IMR-90 (cell line): ENCODE data around the gene DENND1B. TPM values are rescaled to one million over a fixed set of nuclear protein-coding genes. Genes with fewer than 3 reads are reported as not detected.

Experiments used
- ATAC-seq: fragments of 200-7000 bp; cut with Tn5 transposase; 2 replicates; pipeline ENCODE4 v1.9.1; 2020; ENCODE audit warnings: low read depth, mild to moderate bottlenecking, moderate library complexity
- BruUV-seq: library from RNA; stranded (reverse); fragments of 400-500 nt; replicated peaks from 2 replicates; lab custom pipeline; 2021; lab: Mats Ljungman, UMichigan
- CTCF ChIA-PET: fragments of 300-600 bp; formaldehyde crosslinking; extraction: SDS; loops from one replicate; lab custom pipeline; 2021; ENCODE audit warnings: antibody characterized with exemption; lab: Yijun Ruan, JAX
- POLR2A ChIA-PET: fragments of 300-600 bp; sonication (Branson Sonifier 250); formaldehyde crosslinking; loops from one replicate; lab custom pipeline; 2022; ENCODE audit warnings: antibody characterized with exemption; ENCODE audit not compliant: unreplicated experiment; lab: Charles Lee
- DNase-seq: peaks from one replicate; pipeline ENCODE4 v3.0.0; 2013
- H2AFZ ChIP-seq: replicated peaks from 2 replicates; pipeline ENCODE3; 2013; ENCODE audit warnings: low read length, mild to moderate bottlenecking; ENCODE audit not compliant: poor library complexity
- H2AK5ac ChIP-seq: 2 replicates; pipeline ENCODE4 v1.6.1; 2013; ENCODE audit warnings: low read depth, low read length, inconsistent platforms
- H2AK9ac ChIP-seq: replicated peaks from 2 replicates; pipeline ENCODE3; 2013; ENCODE audit warnings: mild to moderate bottlenecking, low read depth, low read length, moderate library complexity; ENCODE audit not compliant: poor library complexity
- H2BK120ac ChIP-seq: 2 replicates; pipeline ENCODE4 v1.6.1; 2013; ENCODE audit warnings: low read depth, low read length, inconsistent platforms
- H2BK15ac ChIP-seq: 3 replicates; pipeline ENCODE4 v1.6.1; 2013; ENCODE audit warnings: low read depth, low read length, inconsistent platforms
- H2BK20ac ChIP-seq: 2 replicates; pipeline ENCODE4 v1.6.1; 2013; ENCODE audit warnings: low read depth, mild to moderate bottlenecking, inconsistent platforms, low read length, moderate library complexity
- H2BK5ac ChIP-seq: 2 replicates; pipeline ENCODE4 v1.6.1; 2013; ENCODE audit warnings: mild to moderate bottlenecking, low read depth, low read length, inconsistent platforms; ENCODE audit not compliant: poor library complexity, severe bottlenecking
- H3K14ac ChIP-seq: replicated peaks from 2 replicates; pipeline ENCODE4 v1.6.1; 2013; ENCODE audit warnings: low read depth, low read length, inconsistent platforms
- H3K18ac ChIP-seq: 2 replicates; pipeline ENCODE4 v1.6.1; 2013; ENCODE audit warnings: low read depth, low read length, control low read depth
- H3K23ac ChIP-seq: 2 replicates; pipeline ENCODE4 v1.6.1; 2013; ENCODE audit warnings: low read depth, low read length, inconsistent platforms
- H3K27ac ChIP-seq: 2 replicates; pipeline ENCODE4 v1.5.1; 2013; ENCODE audit warnings: mild to moderate bottlenecking, control low read depth, low read length; ENCODE audit not compliant: insufficient read depth
- H3K27me3 ChIP-seq: 2 replicates; pipeline ENCODE4 v1.6.1; 2013; ENCODE audit warnings: low read length; ENCODE audit not compliant: control insufficient read depth, insufficient read depth
- H3K36me3 ChIP-seq: 2 replicates; pipeline ENCODE4 v1.6.1; 2013; ENCODE audit warnings: low read length, mixed read lengths; ENCODE audit not compliant: control insufficient read depth, insufficient read depth
- H3K4ac ChIP-seq: 2 replicates; pipeline ENCODE4 v1.6.1; 2013; ENCODE audit warnings: low read depth, low read length, inconsistent platforms
- H3K4me1 ChIP-seq: 2 replicates; pipeline ENCODE4 v1.6.1; 2013; ENCODE audit warnings: low read length, mixed read lengths; ENCODE audit not compliant: control insufficient read depth, insufficient read depth
- H3K4me2 ChIP-seq: 2 replicates; pipeline ENCODE4 v1.6.1; 2013; ENCODE audit warnings: low read depth, mild to moderate bottlenecking, control low read depth, low read length, moderate library complexity
- H3K4me3 ChIP-seq: 2 replicates; pipeline ENCODE4 v1.5.1; 2013; ENCODE audit warnings: low read depth, mild to moderate bottlenecking, control low read depth, low read length, moderate library complexity; ENCODE audit not compliant: insufficient read depth
- H3K56ac ChIP-seq: 2 replicates; pipeline ENCODE4 v1.6.1; 2013; ENCODE audit warnings: low read length, inconsistent platforms; ENCODE audit not compliant: insufficient read depth; ENCODE audit errors: extremely low read depth
- H3K79me1 ChIP-seq, 2 experiments: 2 replicates each; pipeline ENCODE4 v1.6.1; 2013; ENCODE audit warnings: low read length in 2 of 2, inconsistent platforms in 1 of 2, low read depth in 1 of 2
- H3K9ac ChIP-seq: 2 replicates; pipeline ENCODE4 v1.6.1; 2013; ENCODE audit warnings: low read depth, low read length, control low read depth
- H3K9me1 ChIP-seq: 2 replicates; pipeline ENCODE4 v1.6.1; 2013; ENCODE audit warnings: low read length, inconsistent platforms; ENCODE audit not compliant: insufficient read depth
- H3K9me3 ChIP-seq: 2 replicates; pipeline ENCODE4 v1.6.1; 2013; ENCODE audit warnings: low read length; ENCODE audit not compliant: control insufficient read depth, insufficient read depth
- H4K20me1 ChIP-seq: 2 replicates; pipeline ENCODE4 v1.6.1; 2013; ENCODE audit warnings: low read length, inconsistent platforms; ENCODE audit not compliant: insufficient read depth
- H4K5ac ChIP-seq: 2 replicates; pipeline ENCODE4 v1.6.1; 2013; ENCODE audit warnings: mild to moderate bottlenecking, low read depth, low read length, control low read depth
- H4K8ac ChIP-seq, 2 experiments: 2 replicates each; pipeline ENCODE4 v1.6.1; 2013; ENCODE audit warnings: low read depth in 2 of 2, low read length in 2 of 2, control low read depth in 1 of 2, inconsistent platforms in 1 of 2
- H4K91ac ChIP-seq: 2 replicates; pipeline ENCODE4 v1.6.1; 2013; ENCODE audit warnings: low read depth, low read length, inconsistent platforms; ENCODE audit not compliant: insufficient read depth
- CEBPB ChIP-seq: IDR thresholded peaks from 2 replicates; pipeline ENCODE4 v1.6.1; 2012; ENCODE audit warnings: low read depth, low read length, improper control_type of control experiment
- CHD1 ChIP-seq: IDR thresholded peaks from 2 replicates; pipeline ENCODE4 v1.6.1; 2012; ENCODE audit warnings: low read depth, low read length, improper control_type of control experiment
- MAFK ChIP-seq: IDR thresholded peaks from 2 replicates; pipeline ENCODE4 v1.6.1; 2012; ENCODE audit warnings: low read depth, low read length, improper control_type of control experiment
- MXI1 ChIP-seq: IDR thresholded peaks from 2 replicates; pipeline ENCODE4 v1.6.1; 2012; ENCODE audit warnings: low read depth, mild to moderate bottlenecking, low read length, moderate library complexity, borderline replicate concordance
- SMC3 ChIP-seq: fragments of 150-350 bp; IDR thresholded peaks from 2 replicates; pipeline ENCODE4 v1.6.1; 2016; ENCODE audit warnings: low read depth, mild to moderate bottlenecking, antibody characterized with exemption, low read length, moderate library complexity
- USF2 ChIP-seq: fragments of 150-350 bp; IDR thresholded peaks from 2 replicates; pipeline ENCODE4 v1.6.1; 2017; ENCODE audit warnings: mild to moderate bottlenecking, antibody characterized with exemption, low read length, low read depth
- WGBS, 2 experiments: methylation state at CpG; one replicate each; pipeline versions ENCODE4 v1.1.5 to v1.1.7; 2013; ENCODE audit warnings: missing lambda C conversion rate in 2 of 2; ENCODE audit not compliant: insufficient read length in 1 of 2; ENCODE audit errors: extremely low coverage in 2 of 2; 5-methylcytosine and 5-hydroxymethylcytosine counted together
- dilution Hi-C: fragments of 300-500 bp; cut with HindIII; formaldehyde crosslinking; loops from one replicate; pipeline ENCODE4 v1.14.3; 2018; ENCODE audit warnings: low sequenced_read_pairs; ENCODE audit not compliant: unreplicated experiment
- in situ Hi-C: fragments of 300-500 bp; cut with MboI; formaldehyde crosslinking; loops from 3 replicates; pipeline ENCODE4 v1.14.3; 2019; ENCODE audit warnings: low sequenced_read_pairs, inconsistent platforms, mixed read lengths
- intact Hi-C: fragments of 100-400 bp; cut with micrococcal nuclease; formaldehyde crosslinking; loops from 2 replicates; pipeline ENCODE4 v1.10.0; 2022
- polyA plus RNA-seq, 3 experiments: library from polyadenylated mRNA; depleted of rRNA; stranded (reverse); fragments of >200 nt; gene quantifications; 2 replicates each; pipeline ENCODE4 v1.2.3, GENCODE V29; 2012; ENCODE audit warnings: low replicate concordance in 1 of 3
- total RNA-seq: library from RNA; depleted of rRNA; stranded (reverse); fragments of >200 nt; gene quantifications from 2 replicates; pipeline ENCODE4 v1.2.3, GENCODE V29; 2012
- TF ChIP-seq, protein P1 (sequence below): conservative IDR thresholded peaks from 2 replicates; pipeline ENCODE4 v1.5.1; 2012; ENCODE audit warnings: mild to moderate bottlenecking, low read depth, low read length, improper control_type of control experiment

Gene DENND1B
- total and polyA plus RNA-seq, 2 of the 4 experiments (the other 2 are of a cell fraction), result 4.0 to 24.2 TPM

DNA sequence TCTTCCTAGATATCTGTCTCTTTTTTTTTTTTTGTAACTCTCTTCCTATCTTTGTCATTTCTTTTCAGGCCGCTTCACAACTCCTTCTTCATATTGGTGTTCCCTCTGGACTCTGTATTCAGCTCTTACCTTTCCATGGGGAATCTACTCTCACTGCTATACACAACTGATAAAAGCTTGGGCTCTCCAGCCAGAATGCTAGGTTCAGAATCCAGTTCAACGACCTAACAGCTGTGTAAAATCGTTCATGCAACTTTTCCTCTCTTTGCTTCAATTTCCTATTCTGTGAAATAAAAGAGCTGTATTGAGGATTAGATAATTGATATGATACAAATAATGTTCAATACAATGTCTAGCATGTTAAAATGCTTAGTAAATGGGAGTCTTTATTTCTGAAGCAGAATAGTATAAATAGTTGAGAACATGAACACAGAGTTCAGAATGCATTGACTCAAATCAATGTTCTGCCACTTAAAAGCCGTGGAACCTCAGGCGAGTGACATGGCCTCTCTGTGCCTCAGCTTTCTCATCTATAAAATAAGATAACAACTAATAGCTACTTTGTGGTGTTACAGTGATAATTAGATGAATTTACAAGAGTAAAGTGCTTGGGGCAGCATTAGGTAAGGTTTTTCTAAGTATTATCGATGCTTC, 88.5 kb downstream of the DENND1B start:
- Histone ChIP-seq H3K27ac (no peak overlapping the region), H2AFZ (no peak overlapping the region), H3K4me1 (no peaks in the 10 kb centered on the region), H3K36me3 (peaks cover 2% of the 10 kb centered on the region; the same call in 1 of the 2 replicates), H2BK120ac (no peak overlapping the region), H4K20me1 (no peaks in the 10 kb centered on the region), H3K4ac (no peak overlapping the region), H2AK5ac (no peak overlapping the region), H4K91ac (no peak overlapping the region), H4K5ac (no peak overlapping the region), H3K79me1 (peaks cover 8 to 23% of the 10 kb centered on the region in 2 experiments), H2BK5ac (no peak overlapping the region), H4K8ac (no peak overlapping the region), H3K9me1 (0 out of 2 replicates have a peak, but pooled peaks cover 4% of the 10 kb centered on the region), H2BK15ac (no peak overlapping the region), H3K9ac (no peak overlapping the region), H2AK9ac (no peak overlapping the region), H3K14ac (no peak overlapping the region), H2BK20ac (no peak overlapping the region), H3K23ac (no peak overlapping the region), H3K18ac (no peak overlapping the region), H3K56ac (no peak overlapping the region), H3K27me3 (no peaks in the 10 kb centered on the region), H3K9me3 (peaks cover 4% of the 10 kb centered on the region; the same call in 1 of the 2 replicates), H3K4me3 (no peak overlapping the region), H3K4me2 (no peak overlapping the region)
- TF ChIP-seq MXI1 (no peak), USF2 (no peak), SMC3 (no peak), CHD1 (no peak), MAFK (no peak), CEBPB (no peak)
- TF ChIP-seq, protein P1, sequence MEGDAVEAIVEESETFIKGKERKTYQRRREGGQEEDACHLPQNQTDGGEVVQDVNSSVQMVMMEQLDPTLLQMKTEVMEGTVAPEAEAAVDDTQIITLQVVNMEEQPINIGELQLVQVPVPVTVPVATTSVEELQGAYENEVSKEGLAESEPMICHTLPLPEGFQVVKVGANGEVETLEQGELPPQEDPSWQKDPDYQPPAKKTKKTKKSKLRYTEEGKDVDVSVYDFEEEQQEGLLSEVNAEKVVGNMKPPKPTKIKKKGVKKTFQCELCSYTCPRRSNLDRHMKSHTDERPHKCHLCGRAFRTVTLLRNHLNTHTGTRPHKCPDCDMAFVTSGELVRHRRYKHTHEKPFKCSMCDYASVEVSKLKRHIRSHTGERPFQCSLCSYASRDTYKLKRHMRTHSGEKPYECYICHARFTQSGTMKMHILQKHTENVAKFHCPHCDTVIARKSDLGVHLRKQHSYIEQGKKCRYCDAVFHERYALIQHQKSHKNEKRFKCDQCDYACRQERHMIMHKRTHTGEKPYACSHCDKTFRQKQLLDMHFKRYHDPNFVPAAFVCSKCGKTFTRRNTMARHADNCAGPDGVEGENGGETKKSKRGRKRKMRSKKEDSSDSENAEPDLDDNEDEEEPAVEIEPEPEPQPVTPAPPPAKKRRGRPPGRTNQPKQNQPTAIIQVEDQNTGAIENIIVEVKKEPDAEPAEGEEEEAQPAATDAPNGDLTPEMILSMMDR, result no peak
- in situ Hi-C loops, result no loop called here
- no peak for DNase-seq
- intact Hi-C loops, result no loop called here
- BruUV-seq, result no TSS peak
- dilution Hi-C loops, result no loop called here
- WGBS, 2 experiments, result no CpG with 5 or more reads among the region's 6 CpGs
- ChIA-PET CTCF (interaction anchor here (0.8 kb wide), 1 partner anchor 46 kb away, joined by 3 read pairs; no protein-coding TSS in a partner anchor), POLR2A (no interaction called here)
- ATAC-seq, result no peak
